ENCODE data around the gene AGBL3. TPM values are rescaled to one million over a fixed set of nuclear protein-coding genes. Genes with fewer than 3 reads are reported as not detected.

Gene AGBL3
- total and polyA plus RNA-seq, 9 donors: 2.1 to 5.1 (median 2.7) TPM

GRCh38 chr7:135154734-135155133 lies 168.4 kb downstream of the AGBL3 start:
- peaks cover 28% of the 10 kb centered on the region for H3K9me3 ChIP-seq (replicated peaks; ENCODE audit: control insufficient read depth, low read depth, low read length)
- DNase-seq: no peak
- no peaks in the 10 kb centered on the region for H3K36me3 ChIP-seq (ENCODE audit: control insufficient read depth, insufficient read depth, low read length)
- no peaks in the 10 kb centered on the region for H3K27me3 ChIP-seq (ENCODE audit: control insufficient read depth, insufficient read depth, low read length)
- peaks cover 14% of the 10 kb centered on the region for H3K4me1 ChIP-seq (ENCODE audit: control insufficient read depth, insufficient read depth, low read length)
- no peak overlapping the region for H3K27ac ChIP-seq (ENCODE audit: low read length)
- WGBS (ENCODE audit: insufficient coverage): no CpG with 5 or more reads among the region's 1 CpG
- H3K4me3 ChIP-seq (ENCODE audit: low read length): no peak overlapping the region

DNA sequence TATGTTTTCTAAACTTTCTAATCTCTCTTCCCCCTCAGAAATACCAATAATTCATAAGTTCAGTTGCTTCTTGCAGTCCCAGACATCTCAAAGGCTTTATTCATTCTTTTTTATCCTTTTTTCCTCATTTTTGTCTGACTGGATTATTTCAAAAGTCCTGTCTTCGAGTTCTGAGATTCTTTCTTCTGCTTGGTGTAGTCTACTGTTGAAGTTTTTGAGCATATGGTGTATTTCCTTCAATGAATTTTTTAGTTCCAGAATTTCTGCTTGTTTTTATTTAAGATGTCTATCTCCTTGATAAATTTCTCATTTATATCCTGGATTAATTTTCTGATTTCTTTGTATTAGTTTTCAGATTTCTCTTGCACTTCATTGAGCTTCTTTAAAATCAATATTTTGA lies 170.0 kb downstream of the AGBL3 start:
- Histone ChIP-seq H3K36me3 (ENCODE audit: control insufficient read depth, insufficient read depth, low read length) (no peaks in the 10 kb centered on the region), H3K4me3 (ENCODE audit: low read length) (no peak overlapping the region), H3K4me1 (ENCODE audit: control insufficient read depth, insufficient read depth, low read length) (peaks cover 26% of the 10 kb centered on the region), H3K27me3 (ENCODE audit: control insufficient read depth, insufficient read depth, low read length) (no peaks in the 10 kb centered on the region), H3K27ac (ENCODE audit: low read length) (no peak overlapping the region), H3K9me3 (replicated peaks; ENCODE audit: control insufficient read depth, low read depth, low read length) (peaks cover 28% of the 10 kb centered on the region)
- DNase-seq: no peak
- WGBS (ENCODE audit: insufficient coverage): no CpG with 5 or more reads among the region's 1 CpG

DNA sequence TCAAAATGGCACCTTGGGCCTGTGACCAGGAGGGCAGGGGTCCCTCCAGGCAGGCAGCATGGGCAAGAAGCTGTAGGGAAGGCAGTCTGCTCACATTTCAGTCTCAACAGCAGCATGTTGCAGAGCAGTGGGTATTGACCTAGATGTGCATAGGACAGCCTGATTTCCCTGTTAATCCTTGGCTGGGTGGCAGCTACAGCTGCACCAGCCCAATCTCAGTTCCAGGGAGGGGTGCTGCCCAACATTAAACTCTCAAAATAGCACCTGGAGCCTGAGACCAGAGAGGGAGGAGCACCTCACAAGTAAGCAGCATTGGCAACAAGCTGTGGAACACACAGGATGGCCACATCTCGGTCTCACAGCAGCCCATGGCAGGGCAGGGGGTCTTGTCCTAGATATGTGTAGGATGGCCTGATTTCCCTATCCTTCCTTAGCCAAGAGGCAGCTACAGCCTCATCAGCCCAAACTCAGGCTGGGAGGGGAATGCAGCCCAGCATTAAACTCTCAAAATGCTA lies 171.9 kb downstream of the AGBL3 start:
- Histone ChIP-seq H3K4me3 (ENCODE audit: low read length) (no peak overlapping the region), H3K27ac (ENCODE audit: low read length) (no peak overlapping the region), H3K36me3 (ENCODE audit: control insufficient read depth, insufficient read depth, low read length) (peaks cover 5% of the 10 kb centered on the region), H3K27me3 (ENCODE audit: control insufficient read depth, insufficient read depth, low read length) (no peaks in the 10 kb centered on the region), H3K9me3 (replicated peaks; ENCODE audit: control insufficient read depth, low read depth, low read length) (peaks cover 32% of the 10 kb centered on the region), H3K4me1 (ENCODE audit: control insufficient read depth, insufficient read depth, low read length) (peaks cover 33% of the 10 kb centered on the region)
- no CpG with 5 or more reads among the region's 1 CpG for WGBS (ENCODE audit: insufficient coverage)
- no peak for DNase-seq

DNA sequence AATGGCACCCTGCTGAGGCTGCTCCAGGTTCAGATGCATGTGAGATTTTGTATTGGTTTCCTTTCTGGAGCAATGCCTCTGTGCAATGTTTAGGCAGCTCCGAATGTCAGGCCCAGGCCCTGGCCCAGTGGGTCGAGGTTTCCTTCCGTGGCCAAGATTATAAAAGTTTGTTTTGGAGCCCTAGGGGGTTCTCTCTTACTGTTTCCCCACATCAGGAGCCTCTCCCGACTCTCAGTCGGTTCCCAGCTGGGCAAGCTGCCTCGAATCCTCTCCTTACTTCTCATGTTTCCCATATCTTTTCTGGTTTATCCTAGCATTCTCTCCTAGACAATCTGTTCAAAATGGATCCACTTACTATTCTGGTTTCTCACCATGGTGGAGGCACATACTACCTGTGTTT lies 172.6 kb downstream of the AGBL3 start:
- peaks cover 8% of the 10 kb centered on the region for H3K36me3 ChIP-seq (ENCODE audit: control insufficient read depth, insufficient read depth, low read length)
- H3K4me1 ChIP-seq (ENCODE audit: control insufficient read depth, insufficient read depth, low read length): peaks cover 33% of the 10 kb centered on the region
- no peaks in the 10 kb centered on the region for H3K27me3 ChIP-seq (ENCODE audit: control insufficient read depth, insufficient read depth, low read length)
- peaks cover 29% of the 10 kb centered on the region for H3K9me3 ChIP-seq (replicated peaks; ENCODE audit: control insufficient read depth, low read depth, low read length)
- 61% methylated on average over 3 of the region's 6 CpGs for WGBS (ENCODE audit: insufficient coverage)
- DNase-seq: no peak
- H3K27ac ChIP-seq (ENCODE audit: low read length): peak overlapping the region; percentile 52
- H3K4me3 ChIP-seq (ENCODE audit: low read length): no peak overlapping the region

DNA sequence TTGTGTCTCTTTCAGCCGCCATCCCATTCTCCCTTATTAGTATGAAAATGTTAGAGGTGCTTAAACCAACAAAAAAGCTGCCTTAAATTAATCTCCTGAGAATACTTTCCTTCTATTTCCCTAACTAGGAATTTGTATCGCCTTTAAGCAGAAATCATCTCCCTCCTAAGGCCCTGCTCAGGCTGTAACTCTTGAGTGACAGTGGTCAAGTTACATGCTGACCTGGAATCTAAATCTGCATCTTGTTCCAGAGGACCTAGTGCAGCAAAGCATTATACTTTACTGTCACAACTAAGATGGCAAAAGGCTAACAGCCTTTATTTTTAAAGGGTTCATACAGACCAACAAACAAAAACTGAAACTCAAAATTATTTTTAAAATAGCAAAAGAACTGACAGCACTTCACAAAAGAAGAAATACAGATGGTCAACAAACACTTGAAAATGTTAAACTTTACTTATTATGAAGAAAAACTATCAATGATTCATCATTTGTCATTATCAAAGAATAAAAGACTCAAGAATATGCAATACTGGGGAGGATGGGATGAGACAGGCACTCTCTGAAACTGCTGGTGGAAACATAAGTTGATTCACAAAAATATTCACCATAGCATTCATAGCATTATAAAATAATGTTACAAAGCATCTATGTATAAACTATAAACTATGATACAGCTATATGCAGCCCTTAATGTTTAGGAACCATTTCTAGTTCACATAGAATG lies 173.2 kb downstream of the AGBL3 start:
- Histone ChIP-seq H3K9me3 (replicated peaks; ENCODE audit: control insufficient read depth, low read depth, low read length) (peaks cover 29% of the 10 kb centered on the region), H3K4me1 (ENCODE audit: control insufficient read depth, insufficient read depth, low read length) (peaks cover 37% of the 10 kb centered on the region), H3K27ac (ENCODE audit: low read length) (peak overlapping the region; percentile 76), H3K4me3 (ENCODE audit: low read length) (no peak overlapping the region), H3K27me3 (ENCODE audit: control insufficient read depth, insufficient read depth, low read length) (no peaks in the 10 kb centered on the region), H3K36me3 (ENCODE audit: control insufficient read depth, insufficient read depth, low read length) (peaks cover 14% of the 10 kb centered on the region)
- WGBS (ENCODE audit: insufficient coverage): 86% methylated on average over 1 of the region's 2 CpGs
- DNase-seq: no peak

DNA sequence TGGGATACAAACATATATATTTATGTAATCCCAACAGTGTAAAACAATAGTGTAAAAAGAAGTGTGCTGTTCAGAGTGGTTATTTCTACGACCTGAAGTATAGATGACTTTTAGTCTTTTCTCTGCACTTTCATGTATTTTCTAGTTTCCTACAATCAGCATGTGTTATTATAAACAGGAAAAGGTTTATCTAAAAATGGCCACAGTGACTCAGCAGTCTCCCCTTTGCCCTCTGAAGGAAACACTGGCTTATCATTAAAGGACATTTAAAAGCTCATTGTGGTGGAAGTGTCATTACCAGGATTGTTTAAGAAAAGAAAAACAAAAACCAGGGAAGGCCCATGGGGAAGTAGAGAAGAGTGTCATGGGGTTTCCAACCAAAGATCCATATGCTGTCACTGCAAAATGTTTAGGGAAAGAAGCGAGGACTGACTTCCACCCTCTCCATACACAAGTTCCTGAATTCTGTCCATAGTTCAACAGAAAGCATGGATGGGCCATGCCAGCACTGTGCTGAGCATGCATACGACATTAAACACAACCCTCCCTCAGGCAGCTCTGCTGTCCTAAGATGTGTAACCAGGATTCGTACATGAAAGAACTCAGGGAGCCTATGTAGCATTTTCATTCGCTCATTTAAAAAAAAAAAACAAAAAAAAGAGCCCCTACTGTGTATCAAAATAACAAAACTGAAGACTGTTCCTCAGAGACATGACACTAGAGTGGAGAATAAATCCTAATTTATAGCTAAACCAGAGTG lies 174.0 kb downstream of the AGBL3 start:
- Histone ChIP-seq H3K27me3 (ENCODE audit: control insufficient read depth, insufficient read depth, low read length) (no peaks in the 10 kb centered on the region), H3K9me3 (replicated peaks; ENCODE audit: control insufficient read depth, low read depth, low read length) (peaks cover 27% of the 10 kb centered on the region), H3K4me3 (ENCODE audit: low read length) (no peak overlapping the region), H3K36me3 (ENCODE audit: control insufficient read depth, insufficient read depth, low read length) (peaks cover 22% of the 10 kb centered on the region), H3K27ac (ENCODE audit: low read length) (peak overlapping the region; percentile 76), H3K4me1 (ENCODE audit: control insufficient read depth, insufficient read depth, low read length) (peaks cover 42% of the 10 kb centered on the region)
- peak; percentile 48 for DNase-seq
- 83% methylated on average over 1 of the region's 5 CpGs for WGBS (ENCODE audit: insufficient coverage)

- peaks cover 45% of the 10 kb centered on the region for H3K4me1 ChIP-seq (ENCODE audit: control insufficient read depth, insufficient read depth, low read length)
- peak overlapping the region; percentile 76 for H3K27ac ChIP-seq (ENCODE audit: low read length)
- no peak overlapping the region for H3K4me3 ChIP-seq (ENCODE audit: low read length)
- 36% methylated on average over 7 of the region's 9 CpGs for WGBS (ENCODE audit: insufficient coverage)
- peak; percentile 68 for DNase-seq
- peaks cover 19% of the 10 kb centered on the region for H3K9me3 ChIP-seq (replicated peaks; ENCODE audit: control insufficient read depth, low read depth, low read length)
- no peaks in the 10 kb centered on the region for H3K27me3 ChIP-seq (ENCODE audit: control insufficient read depth, insufficient read depth, low read length)
- H3K36me3 ChIP-seq (ENCODE audit: control insufficient read depth, insufficient read depth, low read length): peaks cover 29% of the 10 kb centered on the region
These were observed 174.7 kb downstream of the AGBL3 start for GRCh38 chr7:135160858-135161653.

DNA sequence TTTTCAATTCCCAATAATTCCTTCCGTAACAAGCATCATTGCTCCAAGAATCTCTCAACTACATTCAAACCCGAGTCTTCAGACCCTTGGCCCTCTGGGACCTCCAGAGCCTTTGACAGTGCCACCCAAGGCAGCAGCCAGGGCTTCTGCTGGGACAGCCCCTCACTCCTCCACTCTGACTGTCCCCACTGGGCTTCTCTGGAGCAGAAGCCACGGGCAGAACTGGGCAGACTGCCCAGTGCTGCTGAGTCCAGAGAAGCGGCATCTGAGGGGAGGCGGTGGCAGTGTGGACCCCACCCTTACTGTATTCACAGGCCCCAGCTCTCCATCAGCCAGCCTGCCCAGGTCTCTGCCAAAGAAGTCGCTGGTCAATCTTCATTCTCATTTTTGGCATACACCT lies 175.4 kb downstream of the AGBL3 start:
- H3K9me3 ChIP-seq (replicated peaks; ENCODE audit: control insufficient read depth, low read depth, low read length): peaks cover 13% of the 10 kb centered on the region
- no peak for DNase-seq
- peak overlapping the region; percentile 76 for H3K27ac ChIP-seq (ENCODE audit: low read length)
- peaks cover 35% of the 10 kb centered on the region for H3K36me3 ChIP-seq (ENCODE audit: control insufficient read depth, insufficient read depth, low read length)
- H3K27me3 ChIP-seq (ENCODE audit: control insufficient read depth, insufficient read depth, low read length): no peaks in the 10 kb centered on the region
- peaks cover 50% of the 10 kb centered on the region for H3K4me1 ChIP-seq (ENCODE audit: control insufficient read depth, insufficient read depth, low read length)
- H3K4me3 ChIP-seq (ENCODE audit: low read length): no peak overlapping the region
- 95% methylated on average over 4 of the region's 6 CpGs for WGBS (ENCODE audit: insufficient coverage)

DNA sequence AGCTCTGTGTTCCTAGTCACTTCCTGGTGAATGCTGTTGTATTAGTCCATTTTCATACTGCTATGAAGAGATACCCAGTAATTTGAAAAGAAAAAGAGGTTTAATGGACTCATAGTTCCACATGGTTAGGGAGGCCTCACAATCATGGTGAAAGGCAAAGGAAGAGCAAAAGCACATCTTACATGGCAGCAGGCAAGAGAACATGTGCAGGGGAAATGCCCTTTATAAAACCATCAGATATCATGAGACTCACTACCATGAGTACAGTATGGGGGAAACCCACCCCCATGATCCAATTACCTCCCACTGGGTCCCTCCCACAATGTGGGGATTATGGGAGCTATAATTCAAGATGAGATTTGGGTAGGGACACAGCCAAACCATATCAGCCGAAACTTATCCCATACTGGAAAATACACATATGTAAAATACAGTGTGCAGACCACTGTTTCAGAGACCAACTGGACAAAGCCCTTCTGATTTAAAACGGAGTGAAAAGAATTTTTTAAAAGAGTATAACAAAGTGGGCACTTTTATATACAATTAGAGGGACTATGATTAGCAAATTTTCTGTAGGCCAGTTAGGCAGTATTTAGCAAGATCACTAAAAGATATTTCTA lies 176.2 kb downstream of the AGBL3 start:
- peaks cover 6% of the 10 kb centered on the region for H3K9me3 ChIP-seq (replicated peaks; ENCODE audit: control insufficient read depth, low read depth, low read length)
- no peak overlapping the region for H3K27ac ChIP-seq (ENCODE audit: low read length)
- H3K4me3 ChIP-seq (ENCODE audit: low read length): no peak overlapping the region
- DNase-seq: no peak
- WGBS (ENCODE audit: insufficient coverage): no CpG with 5 or more reads among the region's 2 CpGs
- peaks cover 43% of the 10 kb centered on the region for H3K36me3 ChIP-seq (ENCODE audit: control insufficient read depth, insufficient read depth, low read length)
- H3K4me1 ChIP-seq (ENCODE audit: control insufficient read depth, insufficient read depth, low read length): peaks cover 54% of the 10 kb centered on the region
- H3K27me3 ChIP-seq (ENCODE audit: control insufficient read depth, insufficient read depth, low read length): no peaks in the 10 kb centered on the region

All from muscle of leg (tissue), 11 donors.